Endothelial cell of umbilical vein (primary cell): Measurements from ENCODE around the gene AP1B1. TPM values are rescaled to one million over a fixed set of nuclear protein-coding genes. Genes with fewer than 3 reads are reported as not detected.

Experiments used
- BruUV-seq: library from RNA; stranded (reverse); fragments of 400-500 nt; replicated peaks from 2 replicates; lab custom pipeline; 2021; lab: Mats Ljungman, UMichigan
- CTCF ChIA-PET: fragments of 300-600, 350-600 bp; sonication (Branson Sonifier 250); formaldehyde crosslinking; loops from one replicate; lab custom pipeline; 2021; ENCODE audit warnings: antibody characterized with exemption, inconsistent platforms; lab: Charles Lee
- POLR2A ChIA-PET: fragments of 300-600, 350-600 bp; sonication (Branson Sonifier 250); formaldehyde crosslinking; loops from one replicate; lab custom pipeline; 2021; ENCODE audit warnings: antibody characterized with exemption, inconsistent platforms; lab: Charles Lee
- DNase-seq: peaks from one replicate; pipeline ENCODE4 v3.0.0-alpha.2; 2011; ENCODE audit warnings: low read depth, low spot score
- FAIRE-seq: peaks from 2 replicates; lab custom pipeline; 2011; peaks lifted over from hg19 to GRCh38; lab: Jason Lieb, UNC
- H2AFZ ChIP-seq: 2 replicates; pipeline ENCODE4 v1.6.0; 2012; ENCODE audit warnings: low read depth, low read length, control low read depth, inconsistent platforms
- H3K27ac ChIP-seq: 2 replicates; pipeline ENCODE4 v1.5.1; 2011; ENCODE audit warnings: low read depth, mild to moderate bottlenecking, control low read depth, low read length, moderate library complexity; ENCODE audit not compliant: insufficient read depth
- H3K27me3 ChIP-seq, 2 experiments: 2 replicates each; pipeline versions ENCODE4 v1.6.0 to v1.6.1; 2011; ENCODE audit warnings: low read length in 2 of 2, mixed read lengths in 1 of 2; ENCODE audit not compliant: control insufficient read depth in 2 of 2, insufficient read depth in 2 of 2
- H3K36me3 ChIP-seq, 2 experiments: 2 replicates in 1 of 2; 3 replicates in 1 of 2; pipeline ENCODE4 v1.5.1; 2011; ENCODE audit warnings: low read length in 2 of 2, mild to moderate bottlenecking in 1 of 2, moderate library complexity in 1 of 2; ENCODE audit not compliant: control insufficient read depth in 2 of 2, insufficient read depth in 2 of 2; ENCODE audit errors: extremely low read depth in 1 of 2
- H3K4me1 ChIP-seq: 3 replicates; pipeline ENCODE4 v1.5.1; 2011; ENCODE audit warnings: mild to moderate bottlenecking, low read length; ENCODE audit not compliant: control insufficient read depth, insufficient read depth; ENCODE audit errors: extremely low read depth
- H3K4me2 ChIP-seq: 2 replicates; pipeline ENCODE4 v1.6.1; 2011; ENCODE audit warnings: low read length, control low read depth, mixed read lengths; ENCODE audit not compliant: insufficient read depth
- H3K4me3 ChIP-seq, 3 experiments: fragments of 200-600 bp in 1 of 3; sonication (generic), shearing (Covaris generic) in 1 of 3; replicated peaks in 1 of 3; 2 replicates each; pipeline ENCODE4 v1.5.1; 2011 to 2016; ENCODE audit warnings: control low read depth in 3 of 3, low read length in 3 of 3, mild to moderate bottlenecking in 2 of 3, inconsistent platforms in 1 of 3, low read depth in 1 of 3, moderate library complexity in 1 of 3; ENCODE audit not compliant: insufficient read depth in 1 of 3
- H3K79me2 ChIP-seq: 2 replicates; pipeline ENCODE4 v1.6.0; 2012; ENCODE audit warnings: low read length, inconsistent platforms; ENCODE audit not compliant: control insufficient read depth, insufficient read depth
- H3K9ac ChIP-seq: replicated peaks from 2 replicates; pipeline ENCODE3; 2011; ENCODE audit warnings: low read length, control low read depth; ENCODE audit not compliant: insufficient read depth; ENCODE audit errors: extremely low read depth
- H3K9me1 ChIP-seq: replicated peaks from 3 replicates; pipeline ENCODE4 v1.6.0; 2011; ENCODE audit warnings: mild to moderate bottlenecking, low read length; ENCODE audit not compliant: control insufficient read depth, insufficient read depth; ENCODE audit errors: extremely low read depth
- H3K9me3 ChIP-seq: replicated peaks from 2 replicates; pipeline ENCODE4 v1.5.1; 2012; ENCODE audit warnings: low read length, inconsistent platforms; ENCODE audit not compliant: control insufficient read depth, insufficient read depth
- H4K20me1 ChIP-seq: replicated peaks from 2 replicates; pipeline ENCODE3; 2011; ENCODE audit warnings: mild to moderate bottlenecking, low read length; ENCODE audit not compliant: control insufficient read depth, insufficient read depth; ENCODE audit errors: extremely low read depth
- EZH2 ChIP-seq: IDR thresholded peaks from 2 replicates; pipeline ENCODE4 v1.6.1; 2012; ENCODE audit warnings: borderline replicate concordance, low read depth, mild to moderate bottlenecking, moderate library complexity, low read length, inconsistent platforms; ENCODE audit not compliant: severe bottlenecking
- FOS ChIP-seq: IDR thresholded peaks from 2 replicates; pipeline ENCODE4 v1.6.1; 2011; ENCODE audit warnings: mild to moderate bottlenecking, low read length, moderate library complexity, borderline replicate concordance; ENCODE audit not compliant: insufficient read depth
- GATA2 ChIP-seq: IDR thresholded peaks from 2 replicates; pipeline ENCODE4 v1.7.0; 2011; ENCODE audit warnings: low read depth, mild to moderate bottlenecking, moderate library complexity, mixed read lengths, low read length; ENCODE audit not compliant: insufficient read length, insufficient read depth
- JUN ChIP-seq: IDR thresholded peaks from 2 replicates; pipeline ENCODE4 v1.6.1; 2011; ENCODE audit warnings: borderline replicate concordance, low read depth; ENCODE audit not compliant: insufficient read length, insufficient read depth
- MYC ChIP-seq: IDR thresholded peaks from one replicate; pipeline ENCODE4 v1.6.1; 2011; ENCODE audit warnings: mild to moderate bottlenecking, low read depth, low read length
- POLR2A ChIP-seq: IDR thresholded peaks from 2 replicates; pipeline ENCODE4 v1.6.1; 2012; ENCODE audit warnings: low read depth, mild to moderate bottlenecking, control low read depth, low read length
- POLR2AphosphoS5 ChIP-seq: IDR thresholded peaks from 2 replicates; pipeline ENCODE4 v1.6.1; 2012; ENCODE audit warnings: low read depth, mild to moderate bottlenecking, control low read depth, low read length, moderate library complexity; ENCODE audit not compliant: insufficient read depth
- dilution Hi-C: fragments of 300-500 bp; cut with MboI; formaldehyde crosslinking; loops from one replicate; pipeline ENCODE4 v1.15.0; 2019; ENCODE audit warnings: low sequenced_read_pairs; ENCODE audit not compliant: extremely low pct_ligation_motif_present
- intact Hi-C: fragments of 100-400 bp; cut with micrococcal nuclease; formaldehyde crosslinking; loops from one replicate; pipeline ENCODE4 v1.10.0; 2022
- polyA plus RNA-seq, 4 experiments: library from polyadenylated mRNA; depleted of rRNA in 3 of 4; stranded (reverse) in 3 of 4; unstranded in 1 of 4; fragments of >200 nt; gene quantifications; 2 replicates each; pipeline versions ENCODE4 v1.2.1 to v1.2.3, GENCODE V29; 2011 to 2012; ENCODE audit warnings: missing spikeins in 1 of 4
- total RNA-seq: library from RNA; stranded (reverse); gene quantifications from 2 replicates; pipeline ENCODE4 v1.2.3, GENCODE V29; 2021
- TF ChIP-seq, protein P1 (sequence below), 2 donors: IDR thresholded peaks; 1 replicate in 1 of 2; 2 replicates in 1 of 2; pipeline ENCODE4 v1.5.1; 2011; ENCODE audit warnings: low read length in 2 of 2, mild to moderate bottlenecking in 2 of 2, moderate library complexity in 2 of 2, control low read depth in 1 of 2, inconsistent platforms in 1 of 2, low read depth in 1 of 2; ENCODE audit not compliant: insufficient read depth in 1 of 2; ENCODE audit errors: extremely low read depth in 1 of 2
- TF ChIP-seq, protein P2 (sequence below): IDR thresholded peaks from 2 replicates; pipeline ENCODE4 v1.6.1; 2011; ENCODE audit not compliant: insufficient read depth, insufficient read length

AP1B1 gene
- total and polyA plus RNA-seq, 2 donors (not counting 3 experiments of a cell fraction or from before 2014, with no cell fraction given): 107 to 131 TPM

DNA sequence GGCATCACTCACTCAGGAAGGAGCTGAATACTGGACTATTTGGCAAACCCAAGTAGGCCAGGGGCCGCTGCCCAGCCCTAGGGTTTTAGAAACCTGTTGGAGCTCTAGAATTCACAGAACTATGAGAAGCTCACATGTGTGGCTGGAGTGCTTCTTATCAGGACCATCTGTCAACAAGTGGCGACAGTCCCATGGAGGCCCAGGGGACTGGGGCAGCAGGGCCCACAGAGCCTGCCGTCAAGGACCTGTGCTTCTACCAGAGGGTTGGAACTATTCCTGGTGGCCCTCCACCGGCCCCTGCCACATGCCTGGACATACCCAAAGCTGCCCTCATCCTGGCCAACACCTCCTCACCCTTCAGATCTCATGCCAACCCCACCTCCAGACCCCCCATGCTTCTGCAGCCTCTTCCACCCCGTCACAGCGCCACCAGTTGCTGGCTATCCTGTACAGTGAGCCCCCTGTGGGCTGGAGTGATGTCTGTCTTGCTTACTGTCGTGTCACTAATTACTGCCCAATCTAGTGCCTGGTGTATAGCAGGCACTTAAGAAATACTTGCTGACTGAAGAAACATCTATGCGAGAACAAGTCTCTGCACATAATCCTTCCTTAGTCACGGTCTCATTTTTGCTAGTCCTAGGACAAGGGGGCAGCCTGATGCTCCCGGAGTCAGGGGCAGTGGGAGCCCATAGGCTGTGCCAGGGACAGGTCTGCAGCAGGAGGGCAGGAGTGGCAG, 45.6 kb downstream of the AP1B1 start:
- CTCF ChIA-PET: no interaction called here
- FAIRE-seq: no peak
- Histone ChIP-seq H3K4me3 (no peak overlapping the region), H3K4me1 (no peaks in the 10 kb centered on the region), H3K4me2 (no peak overlapping the region), H3K27ac (no peak overlapping the region), H3K9me1 (no peaks in the 10 kb centered on the region), H4K20me1 (no peaks in the 10 kb centered on the region), H3K36me3 (peaks cover 13 to 76% of the 10 kb centered on the region in 2 experiments), H3K9ac (no peak overlapping the region), H2AFZ (no peak overlapping the region), H3K27me3 (no peaks in the 10 kb centered on the region), H3K9me3 (no peaks in the 10 kb centered on the region), H3K79me2 (no peaks in the 10 kb centered on the region)
- intact Hi-C loops (no loop called here), dilution Hi-C loops (no loop called here)
- no TSS peak for BruUV-seq
- TF ChIP-seq, protein P1, sequence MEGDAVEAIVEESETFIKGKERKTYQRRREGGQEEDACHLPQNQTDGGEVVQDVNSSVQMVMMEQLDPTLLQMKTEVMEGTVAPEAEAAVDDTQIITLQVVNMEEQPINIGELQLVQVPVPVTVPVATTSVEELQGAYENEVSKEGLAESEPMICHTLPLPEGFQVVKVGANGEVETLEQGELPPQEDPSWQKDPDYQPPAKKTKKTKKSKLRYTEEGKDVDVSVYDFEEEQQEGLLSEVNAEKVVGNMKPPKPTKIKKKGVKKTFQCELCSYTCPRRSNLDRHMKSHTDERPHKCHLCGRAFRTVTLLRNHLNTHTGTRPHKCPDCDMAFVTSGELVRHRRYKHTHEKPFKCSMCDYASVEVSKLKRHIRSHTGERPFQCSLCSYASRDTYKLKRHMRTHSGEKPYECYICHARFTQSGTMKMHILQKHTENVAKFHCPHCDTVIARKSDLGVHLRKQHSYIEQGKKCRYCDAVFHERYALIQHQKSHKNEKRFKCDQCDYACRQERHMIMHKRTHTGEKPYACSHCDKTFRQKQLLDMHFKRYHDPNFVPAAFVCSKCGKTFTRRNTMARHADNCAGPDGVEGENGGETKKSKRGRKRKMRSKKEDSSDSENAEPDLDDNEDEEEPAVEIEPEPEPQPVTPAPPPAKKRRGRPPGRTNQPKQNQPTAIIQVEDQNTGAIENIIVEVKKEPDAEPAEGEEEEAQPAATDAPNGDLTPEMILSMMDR (IDR thresholded peaks at IDR 0.05; ENCODE audit: extremely low read depth in 1 of 2, insufficient read depth in 1 of 2, low read depth in 1 of 2, low read length in 2 of 2): no peak
- TF ChIP-seq POLR2AphosphoS5 (no peak), GATA2 (no peak), EZH2 (no peak), JUN (no peak), MYC (no peak), FOS (no peak), POLR2A (no peak)
- TF ChIP-seq, protein P2, sequence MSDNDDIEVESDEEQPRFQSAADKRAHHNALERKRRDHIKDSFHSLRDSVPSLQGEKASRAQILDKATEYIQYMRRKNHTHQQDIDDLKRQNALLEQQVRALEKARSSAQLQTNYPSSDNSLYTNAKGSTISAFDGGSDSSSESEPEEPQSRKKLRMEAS: no peak
- POLR2A ChIA-PET: interaction anchor here (0.7 kb wide), 1 partner anchor 21 kb away, joined by 3 read pairs; no protein-coding TSS in a partner anchor
- DNase-seq: no peak
